HEK293 (cell line): Measurements from ENCODE around the gene STIL.

ENCODE experiments used
- CTCF ChIA-PET: fragments of 350-600 bp; formaldehyde crosslinking; extraction: SDS; loops from one replicate; lab custom pipeline; 2021; ENCODE audit warnings: antibody characterized with exemption; lab: Yijun Ruan, JAX
- POLR2A ChIA-PET: fragments of 300-600 bp; formaldehyde crosslinking; extraction: SDS; loops from one replicate; lab custom pipeline; 2020; ENCODE audit warnings: antibody characterized with exemption, inconsistent platforms; lab: Yijun Ruan, JAX
- H3K27ac ChIP-seq: fragments of 200-500 bp; sonication (Bioruptor generic); 2 replicates; pipeline ENCODE4 v1.5.1; 2014; ENCODE audit warnings: low read depth, low read length, control low read depth, inconsistent platforms; ENCODE audit errors: extremely low read depth
- H3K36me3 ChIP-seq, 2 experiments: fragments of 200-500 bp in 1 of 2; sonication (Bioruptor generic) in 1 of 2; 1 replicate in 1 of 2; 2 replicates in 1 of 2; pipeline ENCODE4 v1.5.1; 2014 to 2017; ENCODE audit warnings: inconsistent platforms in 2 of 2, low read length in 2 of 2; ENCODE audit not compliant: control insufficient read depth in 2 of 2, insufficient read depth in 1 of 2
- H3K4me1 ChIP-seq: fragments of 200-500 bp; sonication (Bioruptor generic); 2 replicates; pipeline ENCODE4 v1.5.1; 2014; ENCODE audit warnings: mild to moderate bottlenecking, low read length, inconsistent platforms; ENCODE audit not compliant: control insufficient read depth, insufficient read depth
- H3K4me3 ChIP-seq: 2 replicates; pipeline ENCODE4 v1.5.1; 2011; ENCODE audit warnings: low read depth, mild to moderate bottlenecking, control low read depth, low read length, moderate library complexity
- H3K9me3 ChIP-seq: fragments of 200-500 bp; sonication (Bioruptor generic); 2 replicates; pipeline ENCODE4 v1.5.1; 2014; ENCODE audit warnings: low read depth, low read length, inconsistent platforms; ENCODE audit not compliant: control insufficient read depth, insufficient read depth
- EGR2 ChIP-seq: fragments of 450-650 bp; formaldehyde crosslinking; IDR thresholded peaks from 2 replicates; pipeline ENCODE4 v1.5.1; 2016; ENCODE audit warnings: low read depth, missing biosample characterization, missing genetic modification characterization
- ELK4 ChIP-seq: IDR thresholded peaks from 2 replicates; pipeline ENCODE4 v1.6.1; 2011; ENCODE audit warnings: mild to moderate bottlenecking, low read depth, low read length, borderline replicate concordance
- GFI1B ChIP-seq: fragments of 450-650 bp; formaldehyde crosslinking; IDR thresholded peaks from 2 replicates; pipeline ENCODE4 v1.5.1; 2016; ENCODE audit warnings: missing biosample characterization, missing genetic modification characterization
- GLIS1 ChIP-seq: fragments of 450-650 bp; formaldehyde crosslinking; IDR thresholded peaks from 2 replicates; pipeline ENCODE4 v1.5.1; 2016; ENCODE audit warnings: missing biosample characterization, missing genetic modification characterization
- KLF10 ChIP-seq: fragments of 450-650 bp; IDR thresholded peaks from 2 replicates; pipeline ENCODE4 v1.5.1; 2018; ENCODE audit warnings: missing biosample characterization, mild to moderate bottlenecking, missing genetic modification characterization
- RBAK ChIP-seq: fragments of 450-650 bp; formaldehyde crosslinking; IDR thresholded peaks from 2 replicates; pipeline ENCODE4 v1.5.1; 2016; ENCODE audit warnings: missing biosample characterization, missing genetic modification characterization
- SP2 ChIP-seq: fragments of 450-650 bp; formaldehyde crosslinking; IDR thresholded peaks from 2 replicates; pipeline ENCODE4 v1.5.1; 2016; ENCODE audit warnings: missing biosample characterization, missing genetic modification characterization
- ZBTB17 ChIP-seq: fragments of 450-650 bp; formaldehyde crosslinking; IDR thresholded peaks from 2 replicates; pipeline ENCODE4 v1.5.1; 2016; ENCODE audit warnings: missing biosample characterization, missing genetic modification characterization
- ZBTB48 ChIP-seq: fragments of 450-650 bp; formaldehyde crosslinking; IDR thresholded peaks from 2 replicates; pipeline ENCODE4 v1.5.1; 2016; ENCODE audit warnings: missing biosample characterization, missing genetic modification characterization
- ZBTB6 ChIP-seq: fragments of 450-650 bp; formaldehyde crosslinking; IDR thresholded peaks from 2 replicates; pipeline ENCODE4 v1.5.1; 2017; ENCODE audit warnings: missing biosample characterization, missing genetic modification characterization
- ZEB2 ChIP-seq: fragments of 450-650 bp; formaldehyde crosslinking; IDR thresholded peaks from 2 replicates; pipeline ENCODE4 v1.5.1; 2016; ENCODE audit warnings: missing biosample characterization, missing genetic modification characterization
- ZFHX2 ChIP-seq: fragments of 450-650 bp; formaldehyde crosslinking; conservative IDR thresholded peaks from 2 replicates; pipeline ENCODE4 v1.5.1; 2016; ENCODE audit warnings: missing biosample characterization, missing genetic modification characterization
- ZNF121 ChIP-seq: fragments of 450-650 bp; formaldehyde crosslinking; IDR thresholded peaks from 2 replicates; pipeline ENCODE4 v1.5.1; 2016; ENCODE audit warnings: missing biosample characterization, missing genetic modification characterization
- ZNF169 ChIP-seq: fragments of 450-650 bp; formaldehyde crosslinking; IDR thresholded peaks from 2 replicates; pipeline ENCODE4 v1.5.1; 2016; ENCODE audit warnings: missing biosample characterization, missing genetic modification characterization
- ZNF19 ChIP-seq: fragments of 450-650 bp; formaldehyde crosslinking; IDR thresholded peaks from 2 replicates; pipeline ENCODE4; 2016; ENCODE audit warnings: missing biosample characterization, missing genetic modification characterization, low read depth
- ZNF23 ChIP-seq: fragments of 450-650 bp; formaldehyde crosslinking; IDR thresholded peaks from 2 replicates; pipeline ENCODE4 v1.5.1; 2016; ENCODE audit warnings: missing biosample characterization, missing genetic modification characterization, borderline replicate concordance
- ZNF248 ChIP-seq: fragments of 450-650 bp; formaldehyde crosslinking; IDR thresholded peaks from 2 replicates; pipeline ENCODE4 v1.5.1; 2017; ENCODE audit warnings: missing biosample characterization, missing genetic modification characterization
- ZNF274 ChIP-seq, 2 experiments: fragments of 200-500 bp in 1 of 2; fragments of 450-650 bp in 1 of 2; sonication (Bioruptor generic) in 1 of 2; formaldehyde crosslinking in 1 of 2; IDR thresholded peaks; 2 replicates each; pipeline versions ENCODE4 v1.5.1 to v1.6.1; 2014 to 2016; ENCODE audit warnings: borderline replicate concordance in 1 of 2, inconsistent platforms in 1 of 2, low read length in 1 of 2, missing biosample characterization in 1 of 2, missing genetic modification characterization in 1 of 2
- ZNF311 ChIP-seq: fragments of 450-650 bp; formaldehyde crosslinking; IDR thresholded peaks from 2 replicates; pipeline ENCODE4 v1.5.1; 2017; ENCODE audit warnings: missing biosample characterization, missing genetic modification characterization, borderline replicate concordance
- ZNF362 ChIP-seq: fragments of 450-650 bp; formaldehyde crosslinking; IDR thresholded peaks from 2 replicates; pipeline ENCODE4 v1.5.1; 2016; ENCODE audit warnings: missing biosample characterization, missing genetic modification characterization
- ZNF521 ChIP-seq: fragments of 450-650 bp; formaldehyde crosslinking; IDR thresholded peaks from 2 replicates; pipeline ENCODE4 v1.5.1; 2017; ENCODE audit warnings: missing biosample characterization, mild to moderate bottlenecking, missing genetic modification characterization
- ZNF555 ChIP-seq: fragments of 450-650 bp; formaldehyde crosslinking; conservative IDR thresholded peaks from 2 replicates; pipeline ENCODE4 v1.5.1; 2017; ENCODE audit warnings: missing biosample characterization, mild to moderate bottlenecking, missing genetic modification characterization, inconsistent platforms
- ZNF560 ChIP-seq: fragments of 450-650 bp; formaldehyde crosslinking; IDR thresholded peaks from 2 replicates; pipeline ENCODE4 v1.5.1; 2017; ENCODE audit warnings: missing biosample characterization, missing genetic modification characterization, borderline replicate concordance
- ZNF561 ChIP-seq: fragments of 450-650 bp; IDR thresholded peaks from 2 replicates; pipeline ENCODE4 v1.5.1; 2018; ENCODE audit warnings: missing biosample characterization, missing genetic modification characterization, borderline replicate concordance
- ZNF600 ChIP-seq: fragments of 450-650 bp; formaldehyde crosslinking; IDR thresholded peaks from 2 replicates; pipeline ENCODE4 v1.5.1; 2016; ENCODE audit warnings: missing biosample characterization, missing genetic modification characterization
- ZSCAN23 ChIP-seq: fragments of 450-650 bp; formaldehyde crosslinking; IDR thresholded peaks from 2 replicates; pipeline ENCODE4 v1.5.1; 2016; ENCODE audit warnings: missing biosample characterization, missing genetic modification characterization

STIL gene

GRCh38 chr1:47209091-47209490, 104.9 kb downstream of the STIL start:
- Histone ChIP-seq H3K36me3 (no peaks in the 10 kb centered on the region), H3K4me1 (no peaks in the 10 kb centered on the region), H3K9me3 (no peaks in the 10 kb centered on the region), H3K27ac (no peak overlapping the region), H3K4me3 (no peak overlapping the region)
- no peak for TF ChIP-seq ZNF521
- TF ChIP-seq ZBTB6: no peak
- peak; percentile 61 for TF ChIP-seq EGR2 (tag by site-specific recombination)
- TF ChIP-seq ZFHX2 (tag by site-specific recombination): peak; percentile 41
- ChIA-PET POLR2A (no interaction called here), CTCF (no interaction called here)

- Histone ChIP-seq H3K9me3 (no peaks in the 10 kb centered on the region), H3K4me3 (no peak overlapping the region), H3K36me3 (no peaks in the 10 kb centered on the region), H3K27ac (no peak overlapping the region), H3K4me1 (no peaks in the 10 kb centered on the region)
- POLR2A ChIA-PET: no interaction called here
- TF ChIP-seq ZNF23 (tag by site-specific recombination) (no peak), ZBTB48 (tag by site-specific recombination) (peak; percentile 87)
- CTCF ChIA-PET: interaction anchor here (0.6 to 2.0 kb wide), 2 partner anchors 15 to 48 kb away, joined by 3 to 10 read pairs; no protein-coding TSS in a partner anchor
These were observed 105.5 kb downstream of the STIL start for GRCh38 chr1:47208374-47208850.

GRCh38 chr1:47207803-47208373, 106.1 kb downstream of the STIL start:
- POLR2A ChIA-PET: no interaction called here
- H3K4me3 ChIP-seq: no peak overlapping the region
- CTCF ChIA-PET: interaction anchor here (0.6 to 2.0 kb wide), 5 partner anchors 15 to 110 kb away, joined by 3 to 10 read pairs (median 3); no protein-coding TSS in a partner anchor
- no peak overlapping the region for H3K27ac ChIP-seq
- H3K4me1 ChIP-seq: no peaks in the 10 kb centered on the region
- H3K36me3 ChIP-seq: no peaks in the 10 kb centered on the region
- TF ChIP-seq KLF10 (tag by site-specific recombination) (no peak), ZEB2 (tag by site-specific recombination) (no peak), ZSCAN23 (no peak), ZNF561 (tag by site-specific recombination) (no peak), GLIS1 (tag by site-specific recombination) (peak; percentile 16; the same call in 1 of the 2 replicates), SP2 (tag by site-specific recombination) (no peak), ELK4 (no peak), ZNF600 (tag by site-specific recombination) (no peak), ZNF274 (IDR thresholded peaks at IDR 0.05; ENCODE audit: low read length) (no peak), ZNF274 (tag by site-specific recombination; IDR thresholded peaks at IDR 0.05; ENCODE audit: borderline replicate concordance) (no peak), ZBTB17 (no peak), EGR2 (tag by site-specific recombination) (0 out of 2 replicates have a peak, but pooled peaks have one; percentile 25), ZNF362 (tag by site-specific recombination) (no peak), ZNF121 (tag by site-specific recombination) (no peak), ZNF19 (tag by site-specific recombination) (no peak), ZNF169 (tag by site-specific recombination) (no peak), RBAK (tag by site-specific recombination) (no peak), ZNF248 (tag by site-specific recombination) (no peak), GFI1B (no peak), ZFHX2 (tag by site-specific recombination) (peak; percentile 27; the same call in 1 of the 2 replicates), ZNF555 (tag by site-specific recombination) (no peak), ZNF560 (no peak), ZNF311 (tag by site-specific recombination) (no peak)
- no peaks in the 10 kb centered on the region for H3K9me3 ChIP-seq
